Measurements from ENCODE around the gene RELB. TPM values are rescaled to one million over a fixed set of nuclear protein-coding genes. Genes with fewer than 3 reads are reported as not detected.
"Not testable (repeated sequence)": the region's sequence is repeated elsewhere in the genome, so short reads cannot be mapped to it uniquely, and the experiment has no call there.

RELB gene
- polyA plus RNA-seq, 2 donors: 7.2 TPM

- no peaks in the 10 kb centered on the region for H3K9me3 ChIP-seq (ENCODE audit: control insufficient read depth in 2 of 2, insufficient read depth in 1 of 2, low read depth in 1 of 2, low read length in 1 of 2)
- H3K27me3 ChIP-seq (ENCODE audit: control insufficient read depth in 1 of 2, insufficient read depth in 2 of 2, low read length in 2 of 2): no peaks in the 10 kb centered on the region
- WGBS, 2 donors: 84 to 86% methylated on average over 12 of the region's 12 CpGs
- peaks cover 9 to 37% of the 10 kb centered on the region in 2 donors for H3K36me3 ChIP-seq (ENCODE audit: control insufficient read depth in 2 of 2, insufficient read depth in 2 of 2, low read length in 1 of 2)
- H3K4me3 ChIP-seq (ENCODE audit: low read depth in 1 of 2, low read length in 2 of 2): no peak overlapping the region
- H3K4me1 ChIP-seq (ENCODE audit: control insufficient read depth in 2 of 2, insufficient read depth in 2 of 2, low read length in 1 of 2): no peaks in the 10 kb centered on the region
- no peak overlapping the region for H3K27ac ChIP-seq (ENCODE audit: low read depth in 2 of 2, low read length in 1 of 2)
Measured at GRCh38 chr19:44993926-44994537, 7.2 kb upstream of the RELB start.

- H3K4me1 ChIP-seq (ENCODE audit: control insufficient read depth in 2 of 2, insufficient read depth in 2 of 2, low read length in 1 of 2): no peaks in the 10 kb centered on the region
- peaks cover 0 to 8% of the 10 kb centered on the region in 2 donors for H3K36me3 ChIP-seq (ENCODE audit: control insufficient read depth in 2 of 2, insufficient read depth in 2 of 2, low read length in 1 of 2)
- no peak overlapping the region for H3K4me3 ChIP-seq (ENCODE audit: low read depth in 1 of 2, low read length in 2 of 2)
- H3K27ac ChIP-seq (ENCODE audit: low read depth in 2 of 2, low read length in 1 of 2): no peak overlapping the region
- H3K9me3 ChIP-seq (ENCODE audit: control insufficient read depth in 2 of 2, insufficient read depth in 1 of 2, low read depth in 1 of 2, low read length in 1 of 2): no peaks in the 10 kb centered on the region
- WGBS, 2 donors: 91% methylated on average over 4 of the region's 4 CpGs
- H3K27me3 ChIP-seq (ENCODE audit: control insufficient read depth in 1 of 2, insufficient read depth in 2 of 2, low read length in 2 of 2): no peaks in the 10 kb centered on the region
Measured at GRCh38 chr19:44998025-44998424, 3.2 kb upstream of the RELB start.

GRCh38 chr19:44999131-44999925 is 1.9 kb upstream of the RELB start:
- not testable (repeated sequence) for H3K4me1 ChIP-seq (ENCODE audit: control insufficient read depth in 2 of 2, insufficient read depth in 2 of 2, low read length in 1 of 2); H3K9me3 ChIP-seq (ENCODE audit: control insufficient read depth in 2 of 2, insufficient read depth in 1 of 2, low read depth in 1 of 2, low read length in 1 of 2); H3K4me3 ChIP-seq (ENCODE audit: low read depth in 1 of 2, low read length in 2 of 2); H3K27ac ChIP-seq (ENCODE audit: low read depth in 2 of 2, low read length in 1 of 2); H3K27me3 ChIP-seq (ENCODE audit: control insufficient read depth in 1 of 2, insufficient read depth in 2 of 2, low read length in 2 of 2); H3K36me3 ChIP-seq (ENCODE audit: control insufficient read depth in 2 of 2, insufficient read depth in 2 of 2, low read length in 1 of 2)
- WGBS, 2 donors: 77 to 79% methylated on average over 12 of the region's 12 CpGs

- not testable (repeated sequence) for H3K4me1 ChIP-seq (ENCODE audit: control insufficient read depth in 2 of 2, insufficient read depth in 2 of 2, low read length in 1 of 2); H3K36me3 ChIP-seq (ENCODE audit: control insufficient read depth in 2 of 2, insufficient read depth in 2 of 2, low read length in 1 of 2); H3K27me3 ChIP-seq (ENCODE audit: control insufficient read depth in 1 of 2, insufficient read depth in 2 of 2, low read length in 2 of 2); H3K9me3 ChIP-seq (ENCODE audit: control insufficient read depth in 2 of 2, insufficient read depth in 1 of 2, low read depth in 1 of 2, low read length in 1 of 2)
- 67 to 73% methylated on average over 19 of the region's 19 CpGs for WGBS, 2 donors
- Histone ChIP-seq H3K27ac (ENCODE audit: low read depth in 2 of 2, low read length in 1 of 2) (peak overlapping the region; percentile 82 to 100), H3K4me3 (ENCODE audit: low read depth in 1 of 2, low read length in 2 of 2) (peak overlapping the region in 1 of 2 donors; percentile 90)
Measured at GRCh38 chr19:45000665-45001064, 599 bp upstream of the RELB start.

- Histone ChIP-seq H3K9me3 (ENCODE audit: control insufficient read depth in 2 of 2, insufficient read depth in 1 of 2, low read depth in 1 of 2, low read length in 1 of 2) (no peaks in the 10 kb centered on the region), H3K4me1 (ENCODE audit: control insufficient read depth in 2 of 2, insufficient read depth in 2 of 2, low read length in 1 of 2) (no peaks in the 10 kb centered on the region), H3K36me3 (ENCODE audit: control insufficient read depth in 2 of 2, insufficient read depth in 2 of 2, low read length in 1 of 2) (peaks cover 0 to 7% of the 10 kb centered on the region in 2 donors), H3K27me3 (ENCODE audit: control insufficient read depth in 1 of 2, insufficient read depth in 2 of 2, low read length in 2 of 2) (no peaks in the 10 kb centered on the region), H3K4me3 (ENCODE audit: low read depth in 1 of 2, low read length in 2 of 2) (no peak overlapping the region), H3K27ac (ENCODE audit: low read depth in 2 of 2, low read length in 1 of 2) (no peak overlapping the region)
- 97 to 98% methylated on average over 4 of the region's 4 CpGs for WGBS, 2 donors
Measured at GRCh38 chr19:45003485-45003884, 2.2 kb downstream of the RELB start.

GRCh38 chr19:45005787-45006186 is 4.5 kb downstream of the RELB start:
- 74 to 87% methylated on average over 9 of the region's 9 CpGs for WGBS, 2 donors
- no peak overlapping the region for H3K4me3 ChIP-seq (ENCODE audit: low read depth in 1 of 2, low read length in 2 of 2)
- no peaks in the 10 kb centered on the region for H3K4me1 ChIP-seq (ENCODE audit: control insufficient read depth in 2 of 2, insufficient read depth in 2 of 2, low read length in 1 of 2)
- H3K27me3 ChIP-seq (ENCODE audit: control insufficient read depth in 1 of 2, insufficient read depth in 2 of 2, low read length in 2 of 2): no peaks in the 10 kb centered on the region
- H3K9me3 ChIP-seq (ENCODE audit: control insufficient read depth in 2 of 2, insufficient read depth in 1 of 2, low read depth in 1 of 2, low read length in 1 of 2): no peaks in the 10 kb centered on the region
- no peak overlapping the region for H3K27ac ChIP-seq (ENCODE audit: low read depth in 2 of 2, low read length in 1 of 2)
- peaks cover 0 to 7% of the 10 kb centered on the region in 2 donors for H3K36me3 ChIP-seq (ENCODE audit: control insufficient read depth in 2 of 2, insufficient read depth in 2 of 2, low read length in 1 of 2)

- no peak overlapping the region for H3K4me3 ChIP-seq (ENCODE audit: low read depth in 1 of 2, low read length in 2 of 2)
- H3K27me3 ChIP-seq (ENCODE audit: control insufficient read depth in 1 of 2, insufficient read depth in 2 of 2, low read length in 2 of 2): no peaks in the 10 kb centered on the region
- no peaks in the 10 kb centered on the region for H3K4me1 ChIP-seq (ENCODE audit: control insufficient read depth in 2 of 2, insufficient read depth in 2 of 2, low read length in 1 of 2)
- 72 to 74% methylated on average over 10 of the region's 10 CpGs for WGBS, 2 donors
- no peak overlapping the region for H3K27ac ChIP-seq (ENCODE audit: low read depth in 2 of 2, low read length in 1 of 2)
- H3K36me3 ChIP-seq (ENCODE audit: control insufficient read depth in 2 of 2, insufficient read depth in 2 of 2, low read length in 1 of 2): peaks cover 0 to 7% of the 10 kb centered on the region in 2 donors
- no peaks in the 10 kb centered on the region for H3K9me3 ChIP-seq (ENCODE audit: control insufficient read depth in 2 of 2, insufficient read depth in 1 of 2, low read depth in 1 of 2, low read length in 1 of 2)
Measured at GRCh38 chr19:45008552-45008951, 7.3 kb downstream of the RELB start.

GRCh38 chr19:45009625-45010255 is 8.5 kb downstream of the RELB start:
- 78 to 89% methylated on average over 8 to 9 of the region's 9 CpGs for WGBS, 2 donors
- Histone ChIP-seq H3K9me3 (ENCODE audit: control insufficient read depth in 2 of 2, insufficient read depth in 1 of 2, low read depth in 1 of 2, low read length in 1 of 2) (no peaks in the 10 kb centered on the region), H3K27me3 (ENCODE audit: control insufficient read depth in 1 of 2, insufficient read depth in 2 of 2, low read length in 2 of 2) (no peaks in the 10 kb centered on the region), H3K27ac (ENCODE audit: low read depth in 2 of 2, low read length in 1 of 2) (no peak overlapping the region), H3K36me3 (ENCODE audit: control insufficient read depth in 2 of 2, insufficient read depth in 2 of 2, low read length in 1 of 2) (peaks cover 0 to 5% of the 10 kb centered on the region in 2 donors), H3K4me1 (ENCODE audit: control insufficient read depth in 2 of 2, insufficient read depth in 2 of 2, low read length in 1 of 2) (no peaks in the 10 kb centered on the region), H3K4me3 (ENCODE audit: low read depth in 1 of 2, low read length in 2 of 2) (no peak overlapping the region)

GRCh38 chr19:45010306-45010705 is 9.0 kb downstream of the RELB start:
- Histone ChIP-seq H3K4me1 (ENCODE audit: control insufficient read depth in 2 of 2, insufficient read depth in 2 of 2, low read length in 1 of 2) (no peaks in the 10 kb centered on the region), H3K36me3 (ENCODE audit: control insufficient read depth in 2 of 2, insufficient read depth in 2 of 2, low read length in 1 of 2) (peaks cover 0 to 5% of the 10 kb centered on the region in 2 donors), H3K27me3 (ENCODE audit: control insufficient read depth in 1 of 2, insufficient read depth in 2 of 2, low read length in 2 of 2) (no peaks in the 10 kb centered on the region), H3K27ac (ENCODE audit: low read depth in 2 of 2, low read length in 1 of 2) (no peak overlapping the region), H3K4me3 (ENCODE audit: low read depth in 1 of 2, low read length in 2 of 2) (no peak overlapping the region), H3K9me3 (ENCODE audit: control insufficient read depth in 2 of 2, insufficient read depth in 1 of 2, low read depth in 1 of 2, low read length in 1 of 2) (no peaks in the 10 kb centered on the region)
- 75 to 78% methylated on average over 6 of the region's 6 CpGs for WGBS, 2 donors
